BE2C (cell line): ENCODE measurements around the gene PGR.

Experiments used
- DNase-seq: peaks from one replicate; pipeline ENCODE4 v3.0.0-alpha.2; 2020
- H3K27me3 ChIP-seq: fragments of 250-450 bp; sonication (Bioruptor Pico); 2 replicates; pipeline ENCODE4 v1.5.1; 2020; ENCODE audit warnings: mild to moderate bottlenecking
- H3K36me3 ChIP-seq: fragments of 250-450 bp; sonication (Bioruptor Pico); 2 replicates; pipeline ENCODE4 v1.5.1; 2020; ENCODE audit warnings: mild to moderate bottlenecking
- H3K4me1 ChIP-seq: fragments of 250-450 bp; sonication (Bioruptor Pico); 2 replicates; pipeline ENCODE4 v1.5.1; 2020
- H3K4me3 ChIP-seq: 2 replicates; pipeline ENCODE4 v1.5.1; 2011; ENCODE audit warnings: low read depth, low read length
- H3K9me3 ChIP-seq: fragments of 250-450 bp; sonication (Bioruptor Pico); 2 replicates; pipeline ENCODE4 v1.5.1; 2020
- TF ChIP-seq, protein P1 (sequence below): IDR thresholded peaks from 2 replicates; pipeline ENCODE4 v1.5.1; 2012; ENCODE audit warnings: mild to moderate bottlenecking, low read depth, low read length

The PGR gene

DNA sequence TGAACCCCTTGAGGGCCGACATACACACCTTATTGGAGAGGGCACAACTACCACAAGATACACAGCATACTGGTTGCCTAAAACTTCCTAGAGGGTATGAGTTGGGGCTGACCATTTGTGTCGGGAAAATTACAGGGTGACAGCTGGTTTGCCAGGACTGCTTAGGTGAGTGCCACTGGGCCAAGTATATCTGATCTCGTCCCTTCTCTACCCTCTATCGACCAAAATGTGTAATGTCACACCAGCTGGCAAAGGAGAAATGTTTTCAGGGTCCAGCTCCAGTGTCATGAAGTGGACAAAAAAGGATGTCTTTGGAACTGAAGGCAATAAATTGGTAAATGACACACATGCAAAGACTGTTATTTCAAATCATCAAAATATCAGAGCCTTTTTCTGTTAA, 126.1 kb downstream of the PGR start:
- Histone ChIP-seq H3K36me3 (no peaks in the 10 kb centered on the region), H3K4me3 (no peak overlapping the region), H3K9me3 (no peaks in the 10 kb centered on the region), H3K4me1 (no peaks in the 10 kb centered on the region), H3K27me3 (peaks cover 42% of the 10 kb centered on the region)
- TF ChIP-seq, protein P1, sequence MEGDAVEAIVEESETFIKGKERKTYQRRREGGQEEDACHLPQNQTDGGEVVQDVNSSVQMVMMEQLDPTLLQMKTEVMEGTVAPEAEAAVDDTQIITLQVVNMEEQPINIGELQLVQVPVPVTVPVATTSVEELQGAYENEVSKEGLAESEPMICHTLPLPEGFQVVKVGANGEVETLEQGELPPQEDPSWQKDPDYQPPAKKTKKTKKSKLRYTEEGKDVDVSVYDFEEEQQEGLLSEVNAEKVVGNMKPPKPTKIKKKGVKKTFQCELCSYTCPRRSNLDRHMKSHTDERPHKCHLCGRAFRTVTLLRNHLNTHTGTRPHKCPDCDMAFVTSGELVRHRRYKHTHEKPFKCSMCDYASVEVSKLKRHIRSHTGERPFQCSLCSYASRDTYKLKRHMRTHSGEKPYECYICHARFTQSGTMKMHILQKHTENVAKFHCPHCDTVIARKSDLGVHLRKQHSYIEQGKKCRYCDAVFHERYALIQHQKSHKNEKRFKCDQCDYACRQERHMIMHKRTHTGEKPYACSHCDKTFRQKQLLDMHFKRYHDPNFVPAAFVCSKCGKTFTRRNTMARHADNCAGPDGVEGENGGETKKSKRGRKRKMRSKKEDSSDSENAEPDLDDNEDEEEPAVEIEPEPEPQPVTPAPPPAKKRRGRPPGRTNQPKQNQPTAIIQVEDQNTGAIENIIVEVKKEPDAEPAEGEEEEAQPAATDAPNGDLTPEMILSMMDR, result peak; percentile 61
- peak; percentile 16 for DNase-seq

DNA sequence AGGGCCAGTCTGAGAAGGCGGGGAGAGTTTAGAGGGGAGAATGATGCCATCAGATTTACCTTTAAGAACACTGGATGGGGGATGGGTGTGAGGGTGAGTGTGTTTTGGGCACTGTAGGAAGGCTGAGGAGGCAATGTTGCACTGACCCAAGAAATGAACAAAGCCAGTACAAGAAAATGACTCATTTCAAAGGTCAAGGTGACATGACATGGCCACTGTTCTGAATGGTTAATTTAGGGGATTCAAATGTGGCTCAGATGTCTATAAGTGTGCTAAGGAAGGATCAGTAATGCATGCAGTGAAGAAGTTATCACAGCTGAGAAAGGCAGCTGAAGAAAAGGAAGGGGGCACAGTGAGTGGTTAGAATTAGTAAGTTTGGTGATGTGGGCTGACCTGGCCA, 129.9 kb downstream of the PGR start:
- Histone ChIP-seq H3K4me3 (no peak overlapping the region), H3K9me3 (no peaks in the 10 kb centered on the region), H3K36me3 (no peaks in the 10 kb centered on the region), H3K27me3 (peaks cover 32% of the 10 kb centered on the region), H3K4me1 (no peaks in the 10 kb centered on the region)
- TF ChIP-seq, protein P1, result no peak
- DNase-seq, result no peak

DNA sequence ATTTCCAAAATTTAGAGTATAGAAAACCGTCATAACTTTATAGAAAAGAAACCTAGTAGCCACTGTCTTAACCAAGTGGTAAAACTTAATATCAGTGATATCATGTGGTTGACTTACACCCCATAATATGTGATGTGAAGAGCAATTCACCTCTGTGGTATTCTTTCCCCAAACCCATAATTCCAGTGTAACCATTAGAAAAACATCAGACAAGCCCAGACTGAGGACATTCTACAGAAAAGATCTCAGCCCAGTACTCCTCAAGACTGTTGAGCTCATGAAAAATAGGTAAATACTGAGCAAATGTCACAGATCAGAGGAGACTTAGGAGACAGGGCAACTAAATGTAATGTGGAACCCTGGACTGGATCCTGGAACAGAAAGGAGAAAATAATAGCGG, 134.6 kb downstream of the PGR start:
- DNase-seq, result no peak
- H3K4me1 ChIP-seq, result no peaks in the 10 kb centered on the region
- H3K9me3 ChIP-seq, result no peaks in the 10 kb centered on the region

DNA sequence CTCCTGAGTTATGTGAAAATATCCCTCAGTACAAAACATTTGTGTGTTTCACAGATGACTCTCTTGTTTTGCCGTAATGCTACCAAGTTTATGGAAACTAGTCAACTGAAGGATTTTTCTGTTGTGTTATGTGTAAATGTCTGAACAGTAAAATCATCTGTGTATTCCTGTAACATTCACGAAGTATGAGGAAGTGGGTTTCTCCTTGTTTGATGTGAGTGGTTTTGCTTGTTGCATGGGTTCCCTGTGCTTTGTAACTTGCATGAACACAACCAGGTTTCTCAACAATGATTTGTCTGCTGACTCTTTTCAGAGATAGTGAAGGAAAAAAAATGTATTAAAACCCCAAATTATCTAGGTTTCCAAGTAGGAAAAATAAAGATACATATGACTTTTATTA, 138.1 kb downstream of the PGR start:
- TF ChIP-seq, protein P1, result no peak
- H3K4me1 ChIP-seq, result peaks cover 2% of the 10 kb centered on the region; the same call in 1 of the 2 replicates
- H3K36me3 ChIP-seq, result no peaks in the 10 kb centered on the region
- no peaks in the 10 kb centered on the region for H3K27me3 ChIP-seq
- no peak for DNase-seq
- no peak overlapping the region for H3K4me3 ChIP-seq
- no peaks in the 10 kb centered on the region for H3K9me3 ChIP-seq

More for the DNA sequence above, 134.6 kb downstream of the PGR start:
- no peak overlapping the region for H3K4me3 ChIP-seq
- no peaks in the 10 kb centered on the region for H3K36me3 ChIP-seq
- TF ChIP-seq, protein P1, result no peak
- H3K27me3 ChIP-seq, result no peaks in the 10 kb centered on the region

GRCh38 chr11:100990931-100991330, 138.7 kb downstream of the PGR start:
- peaks cover 2% of the 10 kb centered on the region; the same call in 1 of the 2 replicates for H3K4me1 ChIP-seq
- no peak for DNase-seq
- H3K4me3 ChIP-seq, result no peak overlapping the region
- H3K9me3 ChIP-seq, result no peaks in the 10 kb centered on the region
- TF ChIP-seq, protein P1, result no peak
- H3K36me3 ChIP-seq, result no peaks in the 10 kb centered on the region
- no peaks in the 10 kb centered on the region for H3K27me3 ChIP-seq

GRCh38 chr11:100984668-100985067, 144.9 kb downstream of the PGR start:
- H3K9me3 ChIP-seq, result no peaks in the 10 kb centered on the region
- H3K36me3 ChIP-seq, result no peaks in the 10 kb centered on the region
- no peak for DNase-seq
- H3K27me3 ChIP-seq, result no peaks in the 10 kb centered on the region
- no peak overlapping the region for H3K4me3 ChIP-seq
- TF ChIP-seq, protein P1, result no peak
- peaks cover 2% of the 10 kb centered on the region; the same call in 1 of the 2 replicates for H3K4me1 ChIP-seq
